Neuron (in vitro differentiated cells): Measurements from ENCODE around the gene TUBA8.

ENCODE experiments used
- H2AFZ ChIP-seq: one replicate; pipeline ENCODE4 v1.6.1; 2013; ENCODE audit warnings: low read depth, mild to moderate bottlenecking, inconsistent platforms, low read length, moderate library complexity
- H3K27me3 ChIP-seq: one replicate; pipeline ENCODE4 v1.6.1; 2013; ENCODE audit warnings: low read length; ENCODE audit not compliant: insufficient read depth
- H3K36me3 ChIP-seq: one replicate; pipeline ENCODE4 v1.6.1; 2013; ENCODE audit warnings: low read length; ENCODE audit not compliant: insufficient read depth
- H3K4me1 ChIP-seq: one replicate; pipeline ENCODE4 v1.6.1; 2013; ENCODE audit warnings: low read length; ENCODE audit not compliant: insufficient read depth
- H3K4me3 ChIP-seq: 2 replicates; pipeline ENCODE4 v1.5.1; 2013; ENCODE audit warnings: mild to moderate bottlenecking, low read length, moderate library complexity
- H3K9me3 ChIP-seq: one replicate; pipeline ENCODE4 v1.6.1; 2013; ENCODE audit warnings: low read length

The TUBA8 gene

GRCh38 chr22:18081416-18081815 is 29.2 kb upstream of the TUBA8 start:
- H2AFZ ChIP-seq, result no peak overlapping the region
- H3K36me3 ChIP-seq, result peaks cover 61% of the 10 kb centered on the region
- peaks cover 1% of the 10 kb centered on the region for H3K9me3 ChIP-seq
- H3K4me3 ChIP-seq, result no peak overlapping the region
- H3K4me1 ChIP-seq, result peaks cover 20% of the 10 kb centered on the region
- no peaks in the 10 kb centered on the region for H3K27me3 ChIP-seq

GRCh38 chr22:18082467-18082866 is 28.1 kb upstream of the TUBA8 start:
- Histone ChIP-seq H3K4me1 (peaks cover 9% of the 10 kb centered on the region), H3K36me3 (peaks cover 70% of the 10 kb centered on the region), H3K9me3 (peaks cover 1% of the 10 kb centered on the region), H3K4me3 (no peak overlapping the region), H2AFZ (no peak overlapping the region), H3K27me3 (no peaks in the 10 kb centered on the region)

GRCh38 chr22:18083406-18083805 is 27.2 kb upstream of the TUBA8 start:
- Histone ChIP-seq H3K36me3 (peaks cover 79% of the 10 kb centered on the region), H3K27me3 (no peaks in the 10 kb centered on the region), H3K4me3 (no peak overlapping the region), H2AFZ (no peak overlapping the region), H3K4me1 (peaks cover 8% of the 10 kb centered on the region), H3K9me3 (peaks cover 1% of the 10 kb centered on the region)

GRCh38 chr22:18085188-18085587 is 25.4 kb upstream of the TUBA8 start:
- H2AFZ ChIP-seq, result no peak overlapping the region
- no peaks in the 10 kb centered on the region for H3K27me3 ChIP-seq
- H3K9me3 ChIP-seq, result peaks cover 1% of the 10 kb centered on the region
- no peak overlapping the region for H3K4me3 ChIP-seq
- peaks cover 82% of the 10 kb centered on the region for H3K36me3 ChIP-seq
- H3K4me1 ChIP-seq, result no peaks in the 10 kb centered on the region

GRCh38 chr22:18087350-18087855 is 23.2 kb upstream of the TUBA8 start:
- H3K9me3 ChIP-seq, result peaks cover 2% of the 10 kb centered on the region
- peaks cover 69% of the 10 kb centered on the region for H3K36me3 ChIP-seq
- no peaks in the 10 kb centered on the region for H3K4me1 ChIP-seq
- no peak overlapping the region for H2AFZ ChIP-seq
- H3K4me3 ChIP-seq, result no peak overlapping the region
- H3K27me3 ChIP-seq, result no peaks in the 10 kb centered on the region

GRCh38 chr22:18088825-18089568 is 21.6 kb upstream of the TUBA8 start:
- Histone ChIP-seq H3K4me3 (no peak overlapping the region), H3K27me3 (no peaks in the 10 kb centered on the region), H3K36me3 (peaks cover 54% of the 10 kb centered on the region), H3K4me1 (no peaks in the 10 kb centered on the region), H2AFZ (no peak overlapping the region), H3K9me3 (peaks cover 2% of the 10 kb centered on the region)

- Histone ChIP-seq H3K36me3 (peaks cover 47% of the 10 kb centered on the region), H3K4me1 (no peaks in the 10 kb centered on the region), H2AFZ (no peak overlapping the region), H3K9me3 (peaks cover 2% of the 10 kb centered on the region), H3K4me3 (no peak overlapping the region), H3K27me3 (no peaks in the 10 kb centered on the region)
Observed at GRCh38 chr22:18090286-18090685, 20.3 kb upstream of the TUBA8 start.

- H3K4me3 ChIP-seq, result no peak overlapping the region
- no peak overlapping the region for H2AFZ ChIP-seq
- H3K4me1 ChIP-seq, result no peaks in the 10 kb centered on the region
- peaks cover 2% of the 10 kb centered on the region for H3K9me3 ChIP-seq
- peaks cover 38% of the 10 kb centered on the region for H3K36me3 ChIP-seq
- no peaks in the 10 kb centered on the region for H3K27me3 ChIP-seq
Observed at GRCh38 chr22:18091478-18091877, 19.1 kb upstream of the TUBA8 start.

GRCh38 chr22:18091916-18092526 is 18.6 kb upstream of the TUBA8 start:
- peaks cover 34% of the 10 kb centered on the region for H3K36me3 ChIP-seq
- H3K4me1 ChIP-seq, result no peaks in the 10 kb centered on the region
- H2AFZ ChIP-seq, result no peak overlapping the region
- H3K4me3 ChIP-seq, result no peak overlapping the region
- peaks cover 2% of the 10 kb centered on the region for H3K9me3 ChIP-seq
- no peaks in the 10 kb centered on the region for H3K27me3 ChIP-seq

- Histone ChIP-seq H3K27me3 (no peaks in the 10 kb centered on the region), H3K4me1 (no peaks in the 10 kb centered on the region), H2AFZ (no peak overlapping the region), H3K4me3 (no peak overlapping the region), H3K36me3 (peaks cover 18% of the 10 kb centered on the region), H3K9me3 (peaks cover 2% of the 10 kb centered on the region)
Observed at GRCh38 chr22:18093661-18094060, 16.9 kb upstream of the TUBA8 start.

- no peak overlapping the region for H2AFZ ChIP-seq
- peaks cover 5% of the 10 kb centered on the region for H3K36me3 ChIP-seq
- H3K9me3 ChIP-seq, result peaks cover 2% of the 10 kb centered on the region
- no peaks in the 10 kb centered on the region for H3K27me3 ChIP-seq
- H3K4me3 ChIP-seq, result no peak overlapping the region
- no peaks in the 10 kb centered on the region for H3K4me1 ChIP-seq
Observed at GRCh38 chr22:18095101-18095805, 15.4 kb upstream of the TUBA8 start.

GRCh38 chr22:18096823-18097222 is 13.8 kb upstream of the TUBA8 start:
- Histone ChIP-seq H3K4me1 (no peaks in the 10 kb centered on the region), H3K4me3 (no peak overlapping the region), H3K36me3 (peaks cover 2% of the 10 kb centered on the region), H3K9me3 (peaks cover 2% of the 10 kb centered on the region), H2AFZ (no peak overlapping the region), H3K27me3 (no peaks in the 10 kb centered on the region)

GRCh38 chr22:18100781-18101180 is 9.8 kb upstream of the TUBA8 start:
- H3K9me3 ChIP-seq, result peaks cover 1% of the 10 kb centered on the region
- no peak overlapping the region for H2AFZ ChIP-seq
- H3K4me3 ChIP-seq, result no peak overlapping the region
- no peaks in the 10 kb centered on the region for H3K27me3 ChIP-seq
- no peaks in the 10 kb centered on the region for H3K4me1 ChIP-seq
- H3K36me3 ChIP-seq, result peaks cover 2% of the 10 kb centered on the region
